Stimulated activated CD4-positive, alpha-beta T cell treated with anti-CD3 and anti-CD28 coated beads, Interleukin-1b, Interleukin-23, amount 100 ng/mL, for 1 hour (primary cell): ENCODE data around the gene SEMA6D.
"Not testable (repeated sequence)": the region's sequence is repeated elsewhere in the genome, so short reads cannot be mapped to it uniquely, and the experiment has no call there.

Experiments
- DNase-seq, 2 donors: peaks; one replicate each; pipeline ENCODE4 v3.0.0-alpha.2; 2020; ENCODE audit warnings: low read depth in 2 of 2

The SEMA6D gene

DNA sequence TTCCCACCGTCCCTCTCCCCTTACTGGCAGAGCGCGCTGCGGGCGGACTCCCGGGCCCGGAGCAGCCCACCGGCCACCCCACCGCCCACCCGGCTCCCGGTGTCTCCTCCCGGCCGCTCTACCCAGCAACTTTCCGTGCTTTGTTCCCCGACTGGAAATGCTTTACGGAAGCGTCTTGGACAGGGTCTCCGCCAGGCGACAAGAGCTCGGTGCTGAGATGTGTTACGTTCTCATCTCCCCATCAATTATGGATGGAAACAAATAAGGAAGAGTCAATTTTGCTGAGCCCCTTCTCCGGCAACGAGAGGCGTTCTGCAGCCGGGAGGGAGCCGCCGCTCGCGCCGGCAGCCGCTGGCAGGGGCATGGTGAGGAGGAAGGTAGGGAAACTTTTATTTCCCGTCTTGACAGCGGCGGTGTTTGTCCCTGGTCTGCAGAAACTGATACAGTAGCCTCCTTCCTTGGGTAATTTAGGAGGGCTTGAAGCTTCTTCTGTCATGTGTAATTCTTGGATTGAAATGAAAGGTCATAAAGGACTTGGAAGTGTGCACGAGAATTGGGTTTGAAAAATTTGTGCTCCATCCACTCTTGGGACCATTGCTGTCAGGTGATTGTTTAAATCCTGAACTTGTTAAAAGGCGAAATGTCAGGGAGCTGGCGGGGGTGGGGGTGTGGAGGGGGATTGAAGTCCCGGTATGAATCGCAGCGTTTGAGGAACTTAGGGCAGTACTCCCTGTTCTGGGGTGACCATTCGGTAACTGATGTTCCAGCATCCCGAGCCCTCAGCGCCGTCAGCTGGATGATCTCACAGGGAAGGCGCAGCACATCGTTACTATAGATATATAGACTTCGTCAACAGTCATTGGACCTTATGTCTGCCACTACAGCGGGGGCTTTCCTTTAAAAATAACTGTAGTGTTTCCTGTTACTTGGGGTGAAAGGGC, 1.5 kb downstream of the SEMA6D start:
- DNase-seq = no peak

- DNase-seq = no peak
These were observed 2.4 kb downstream of the SEMA6D start for GRCh38 chr15:47719730-47720129.

DNA sequence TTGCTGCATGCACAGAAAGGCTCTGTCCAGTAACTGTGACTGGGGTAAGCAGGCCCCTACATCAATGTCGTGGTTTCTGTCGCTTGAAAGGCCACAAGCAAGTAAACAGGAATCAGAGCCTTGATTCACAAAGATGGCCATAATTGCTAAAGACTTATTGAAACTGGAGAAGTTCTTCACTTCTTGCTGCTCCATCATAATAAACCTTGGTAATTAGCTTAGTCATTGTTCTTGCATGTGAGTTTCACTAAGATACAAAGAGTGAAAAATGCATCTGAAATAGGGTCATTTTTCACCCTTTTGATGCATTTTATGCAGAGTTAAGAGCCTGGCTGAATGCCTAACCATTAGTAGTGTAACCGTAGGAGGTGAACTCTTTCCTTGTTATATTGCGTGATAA, 3.2 kb downstream of the SEMA6D start:
- DNase-seq = no peak

GRCh38 chr15:47721676-47722075, 4.4 kb downstream of the SEMA6D start:
- no peak for DNase-seq

DNA sequence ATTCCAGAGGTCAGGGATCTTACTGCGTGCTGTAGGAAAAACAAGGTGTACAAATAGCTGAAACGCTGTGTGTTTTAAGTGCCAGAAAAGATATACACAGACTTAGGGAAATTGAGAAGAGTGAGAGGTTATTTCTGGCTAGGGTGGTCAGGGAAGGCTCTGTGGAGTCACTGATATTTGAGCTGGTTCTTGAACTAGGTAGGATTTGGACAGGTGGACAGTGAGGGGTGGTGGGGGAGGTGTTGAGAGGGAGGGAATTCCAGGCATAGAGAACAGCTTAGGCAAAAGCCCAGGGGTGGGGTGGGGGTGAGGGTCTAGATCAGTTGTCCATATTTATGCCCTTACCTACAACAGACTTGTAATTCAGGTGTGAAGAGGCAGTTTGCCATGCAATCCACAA, 7.0 kb downstream of the SEMA6D start:
- no peak for DNase-seq

GRCh38 chr15:47725051-47725450, 7.7 kb downstream of the SEMA6D start:
- no peak for DNase-seq

DNA sequence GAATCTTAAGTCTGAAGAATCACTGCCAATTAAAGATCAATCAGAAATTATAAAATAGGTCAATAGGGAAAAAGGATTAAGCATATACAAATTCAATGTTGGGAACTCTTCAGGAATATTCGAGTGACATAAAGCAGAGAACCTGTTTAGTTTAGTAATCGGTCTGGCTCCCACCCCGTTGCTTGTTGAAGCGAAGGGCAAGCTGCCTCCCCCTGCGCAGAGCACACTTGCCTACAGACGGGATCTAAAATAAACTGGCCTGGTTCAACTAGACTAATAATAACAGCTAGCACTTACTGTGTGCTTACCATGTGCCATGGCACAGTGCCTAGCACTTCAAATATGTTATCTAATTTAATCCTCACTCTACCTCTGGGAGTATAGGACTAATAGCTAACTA, 8.6 kb downstream of the SEMA6D start:
- no peak for DNase-seq

DNA sequence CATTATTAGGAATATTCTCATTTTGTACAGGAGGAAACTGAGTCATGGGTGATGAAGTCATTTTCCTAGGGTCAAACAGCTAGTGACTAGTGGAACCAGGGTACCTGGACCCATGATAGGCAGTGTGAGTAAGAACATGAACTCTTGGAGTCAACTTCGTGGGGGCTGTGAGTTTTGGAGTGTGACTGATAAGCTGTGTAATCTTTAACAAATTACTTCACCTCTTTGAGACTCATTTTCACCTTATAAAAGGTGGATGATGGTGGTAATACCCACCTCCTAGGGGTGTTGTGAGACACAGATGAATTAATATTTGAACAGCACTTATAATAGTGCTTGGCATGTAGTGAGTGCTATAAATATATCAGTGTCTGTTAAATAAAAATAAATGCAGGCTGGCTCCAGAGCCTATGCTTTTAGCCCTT, 9.1 kb downstream of the SEMA6D start:
- no peak for DNase-seq

DNA sequence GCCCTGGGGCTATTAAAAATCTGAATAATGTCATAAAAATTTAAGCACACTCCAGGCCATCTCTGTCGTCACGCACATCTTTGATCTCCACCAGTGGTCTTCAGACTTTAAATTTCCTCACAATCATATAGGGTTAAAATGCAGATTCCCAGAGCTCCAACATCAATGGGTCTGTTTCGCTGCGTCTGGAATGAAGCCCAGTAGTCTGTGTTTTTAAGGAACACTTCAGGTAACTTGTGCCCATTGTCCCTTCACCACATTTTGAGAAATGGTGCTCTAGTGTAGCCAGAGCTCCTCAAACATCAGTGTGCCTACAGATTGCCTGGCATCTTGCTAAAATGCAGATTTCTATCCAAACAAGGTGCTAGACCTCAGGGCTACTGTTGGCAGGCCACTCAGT, 9.8 kb downstream of the SEMA6D start:
- DNase-seq = no peak

DNA sequence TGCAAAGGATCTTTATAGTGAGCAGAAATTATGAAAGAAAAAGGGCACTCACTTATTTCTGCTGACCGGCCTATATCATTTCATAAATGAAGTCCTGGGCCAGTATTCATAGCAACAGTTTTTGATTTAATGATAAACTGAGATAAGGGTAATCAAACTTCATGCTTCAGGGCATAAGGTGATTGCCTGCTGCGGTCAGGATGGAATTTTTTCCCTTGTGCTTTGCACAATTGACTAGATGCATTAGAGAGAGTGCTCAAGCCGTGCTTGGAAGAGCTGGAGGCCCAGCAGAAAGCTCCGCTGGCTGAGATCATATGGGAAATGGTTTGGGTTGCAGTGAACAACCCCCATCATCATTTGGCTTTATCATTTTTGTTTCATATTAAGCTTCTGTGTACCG, 10.4 kb downstream of the SEMA6D start:
- no peak for DNase-seq

DNA sequence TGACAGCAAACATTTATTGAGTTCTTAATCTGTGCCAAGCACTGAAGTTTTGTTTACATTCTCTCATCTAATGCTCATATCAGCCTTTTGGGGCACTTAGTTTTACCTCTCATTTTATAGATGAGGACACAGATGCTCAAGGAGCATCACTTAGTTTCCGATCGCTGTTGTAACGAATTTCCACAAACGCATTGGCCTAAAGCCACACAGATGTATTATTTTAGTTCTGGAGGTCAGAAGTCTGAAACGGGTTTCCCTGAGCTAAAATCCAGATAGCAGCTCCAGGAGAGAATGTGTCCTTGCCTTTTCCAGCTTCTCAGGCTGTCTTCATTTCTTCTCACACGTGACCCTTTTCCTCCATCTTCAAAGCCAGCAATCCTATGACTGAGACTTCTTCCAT, 11.1 kb downstream of the SEMA6D start:
- DNase-seq = no peak

DNA sequence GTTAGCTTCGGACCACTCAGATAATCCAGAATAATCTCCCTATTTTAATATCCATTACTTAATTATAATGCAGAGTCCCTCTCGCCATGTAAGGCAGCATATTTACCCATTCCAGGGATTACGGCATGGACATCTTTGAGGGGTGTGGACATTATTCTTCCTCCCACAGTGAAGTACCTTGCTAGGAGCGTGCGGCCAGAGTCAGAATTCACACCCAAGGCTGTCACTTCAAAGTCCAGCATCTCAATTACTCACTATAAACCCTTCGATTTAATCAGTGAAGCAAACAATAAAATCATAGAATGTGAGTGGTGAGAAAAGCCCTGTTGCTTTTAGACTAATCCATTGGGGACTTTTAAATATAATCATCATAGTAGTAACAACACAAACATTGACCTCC, 11.6 kb downstream of the SEMA6D start:
- DNase-seq = no peak

- no peak for DNase-seq
These were observed 13.9 kb downstream of the SEMA6D start for GRCh38 chr15:47731230-47731629.

- no peak for DNase-seq
These were observed 14.9 kb downstream of the SEMA6D start for GRCh38 chr15:47732248-47732647.

DNA sequence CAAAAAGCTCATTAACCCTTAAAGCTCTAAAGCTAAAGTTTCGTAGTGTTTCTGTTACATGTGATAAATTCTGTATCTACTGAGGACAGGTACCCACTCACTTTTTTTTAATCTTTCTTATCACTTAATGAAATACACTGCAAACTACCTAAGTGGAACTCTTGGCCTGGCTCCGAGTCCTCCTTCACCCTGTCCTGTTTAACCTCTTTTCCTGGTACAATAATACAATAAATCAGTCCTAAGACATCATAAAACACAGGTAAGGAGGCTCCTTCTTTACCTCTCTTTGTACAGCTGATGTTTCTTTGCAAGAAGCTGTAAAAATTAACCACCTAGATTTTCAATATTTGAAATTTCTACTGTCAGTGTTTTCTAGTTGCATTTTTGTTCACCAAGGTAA, 15.8 kb downstream of the SEMA6D start:
- DNase-seq = no peak

DNA sequence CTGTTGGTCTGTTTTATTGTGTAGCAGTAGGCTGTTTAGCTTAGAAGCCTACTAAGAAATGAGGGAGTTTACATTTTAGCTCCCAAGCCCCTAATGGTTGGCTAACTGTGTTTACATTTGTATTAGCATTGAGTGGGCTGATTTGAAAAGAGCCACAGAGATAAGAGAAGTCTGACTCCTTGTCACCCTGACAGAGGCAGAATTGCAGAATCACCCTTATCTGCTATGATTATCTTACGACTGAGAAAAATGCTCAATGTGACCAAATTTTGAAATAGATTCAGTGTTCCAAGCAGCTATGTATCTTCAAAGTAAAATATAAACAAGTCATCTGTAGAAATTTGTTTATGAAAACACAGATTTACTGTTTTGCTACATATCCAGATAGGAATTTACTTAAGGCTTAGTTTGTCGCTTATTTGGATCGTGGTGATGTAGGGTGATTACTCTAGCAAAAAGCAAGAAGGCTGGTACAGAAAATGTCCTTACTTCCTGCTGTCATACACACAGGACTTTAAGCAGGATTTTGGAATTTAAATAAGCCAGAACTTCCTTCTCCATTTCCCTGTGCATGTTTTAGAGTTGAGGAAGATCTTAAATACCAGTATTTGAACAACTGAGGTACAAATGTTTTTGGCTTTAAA, 19.0 kb downstream of the SEMA6D start:
- DNase-seq = no peak

DNA sequence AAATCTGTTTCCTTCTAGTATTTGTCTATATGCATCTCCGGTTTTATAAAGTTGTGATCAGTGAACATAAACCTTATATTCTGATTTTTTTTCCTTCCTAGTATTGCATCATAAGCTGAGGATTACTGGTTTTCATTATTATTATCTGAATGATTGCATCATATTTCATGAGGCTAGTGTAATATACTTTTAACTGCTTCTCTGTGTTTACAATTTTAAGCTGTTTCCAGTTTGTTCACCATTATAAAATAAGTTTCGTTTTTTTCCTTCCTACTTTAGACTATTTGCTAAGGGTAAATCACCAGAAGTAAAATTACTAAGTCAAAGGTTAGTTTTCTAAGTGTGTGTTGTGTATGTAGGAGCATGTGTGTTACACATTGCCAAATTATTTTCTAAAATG, 20.2 kb downstream of the SEMA6D start:
- no peak for DNase-seq

DNA sequence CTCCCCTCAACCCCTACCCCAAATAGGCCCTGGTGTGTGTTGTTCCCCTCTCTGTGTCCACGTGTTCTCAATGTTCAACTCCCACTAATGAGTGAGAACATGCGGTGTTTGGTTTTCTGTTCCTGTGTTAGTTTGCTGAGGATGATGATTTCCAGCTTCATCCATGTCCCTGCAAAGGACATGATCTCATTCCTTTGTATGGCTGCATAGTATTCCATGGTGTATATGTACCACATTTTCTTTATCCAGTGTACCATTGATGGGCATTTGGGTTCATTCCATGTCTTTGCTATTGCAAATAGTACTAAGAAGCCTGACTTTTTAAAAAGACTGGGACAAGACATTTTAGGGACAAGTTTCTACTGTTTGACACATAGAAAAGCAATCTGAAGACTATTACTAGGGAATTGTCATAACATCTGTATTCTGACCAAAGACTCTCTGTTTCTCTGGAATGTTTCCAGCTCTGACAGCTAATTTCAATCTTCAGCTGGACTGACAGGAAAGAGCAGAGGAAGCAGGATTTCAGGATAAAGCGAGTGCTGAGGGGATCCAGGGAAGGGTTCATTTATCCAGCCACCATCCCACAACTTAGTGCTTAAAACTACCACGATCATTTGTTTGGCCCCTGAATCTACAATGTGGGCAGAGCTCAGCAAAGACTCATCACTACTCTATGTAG, 21.0 kb downstream of the SEMA6D start:
- not testable (repeated sequence) for DNase-seq

DNA sequence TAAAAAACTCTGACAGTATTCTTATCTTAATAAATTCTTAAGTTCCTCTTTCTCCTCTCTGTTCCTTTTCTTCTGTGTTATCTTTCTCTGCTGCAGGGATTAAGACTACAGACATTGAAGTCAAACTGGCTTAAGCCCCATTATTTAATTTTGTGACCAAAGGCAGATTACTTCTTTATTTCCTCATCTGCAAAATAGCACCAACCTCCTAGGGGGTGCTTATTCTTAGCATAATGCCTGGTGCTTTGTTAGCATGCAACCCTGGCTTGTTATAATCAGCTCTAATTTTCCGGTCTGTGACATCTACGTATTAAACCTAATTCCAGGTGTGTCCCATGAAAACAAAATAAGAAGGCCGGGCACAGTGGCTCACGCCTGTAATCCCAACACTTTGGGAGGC, 23.8 kb downstream of the SEMA6D start:
- DNase-seq = no peak

DNA sequence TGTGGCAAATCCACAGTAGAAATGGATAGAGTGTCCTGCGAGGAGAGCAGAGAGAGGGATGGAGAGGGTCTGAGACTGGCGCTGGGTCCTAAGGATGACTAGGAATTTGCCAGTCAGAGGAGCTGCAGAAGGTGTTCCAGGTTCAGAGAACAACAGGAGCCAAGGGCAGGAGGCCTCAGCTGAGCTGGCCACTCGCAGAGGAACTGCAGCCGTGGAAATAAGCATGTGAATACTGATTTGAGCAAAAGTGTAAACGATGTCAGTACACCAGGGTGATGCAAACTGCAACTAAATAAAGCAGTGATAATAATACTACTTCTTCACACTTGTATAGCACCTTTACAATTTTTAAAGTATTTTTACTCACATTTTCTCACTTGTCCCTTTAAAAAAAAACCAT, 24.6 kb downstream of the SEMA6D start:
- DNase-seq = no peak

GRCh38 chr15:47742334-47742733, 25.0 kb downstream of the SEMA6D start:
- no peak for DNase-seq

- no peak for DNase-seq
These were observed 25.4 kb downstream of the SEMA6D start for GRCh38 chr15:47742742-47743141.

DNA sequence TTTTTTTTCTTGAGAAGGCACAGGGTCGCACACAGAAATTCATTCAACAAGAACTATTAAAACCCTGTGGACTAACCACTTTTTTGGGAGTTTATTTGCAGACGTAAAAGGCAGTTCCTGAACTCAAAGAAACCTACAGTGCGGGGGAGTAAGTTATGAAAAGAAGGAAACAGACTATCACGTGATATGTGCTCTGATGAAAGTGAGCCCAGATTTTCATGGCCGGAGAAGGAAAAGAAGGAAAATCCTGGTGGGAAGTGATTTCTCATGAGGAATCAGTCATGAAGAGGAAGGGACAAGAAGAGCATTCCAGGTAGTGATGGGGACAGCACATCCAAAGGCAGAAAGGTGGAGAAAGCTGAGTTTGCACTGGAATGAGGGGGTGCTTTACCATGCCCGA, 26.1 kb downstream of the SEMA6D start:
- no peak for DNase-seq
